IMR-90 (cell line): Measurements from ENCODE around the gene RAPGEF1. TPM values are rescaled to one million over a fixed set of nuclear protein-coding genes. Genes with fewer than 3 reads are reported as not detected.

Experiments used
- ATAC-seq: fragments of 200-7000 bp; cut with Tn5 transposase; 2 replicates; pipeline ENCODE4 v1.9.1; 2020; ENCODE audit warnings: low read depth, mild to moderate bottlenecking, moderate library complexity
- BruUV-seq: library from RNA; stranded (reverse); fragments of 400-500 nt; replicated peaks from 2 replicates; lab custom pipeline; 2021; lab: Mats Ljungman, UMichigan
- CTCF ChIA-PET: fragments of 300-600 bp; formaldehyde crosslinking; extraction: SDS; loops from one replicate; lab custom pipeline; 2021; ENCODE audit warnings: antibody characterized with exemption; lab: Yijun Ruan, JAX
- POLR2A ChIA-PET: fragments of 300-600 bp; sonication (Branson Sonifier 250); formaldehyde crosslinking; loops from one replicate; lab custom pipeline; 2022; ENCODE audit warnings: antibody characterized with exemption; ENCODE audit not compliant: unreplicated experiment; lab: Charles Lee
- DNase-seq: peaks from one replicate; pipeline ENCODE4 v3.0.0; 2013
- H2AFZ ChIP-seq: replicated peaks from 2 replicates; pipeline ENCODE3; 2013; ENCODE audit warnings: low read length, mild to moderate bottlenecking; ENCODE audit not compliant: poor library complexity
- H2AK5ac ChIP-seq: 2 replicates; pipeline ENCODE4 v1.6.1; 2013; ENCODE audit warnings: low read depth, low read length, inconsistent platforms
- H2AK9ac ChIP-seq: replicated peaks from 2 replicates; pipeline ENCODE3; 2013; ENCODE audit warnings: mild to moderate bottlenecking, low read depth, low read length, moderate library complexity; ENCODE audit not compliant: poor library complexity
- H2BK120ac ChIP-seq: 2 replicates; pipeline ENCODE4 v1.6.1; 2013; ENCODE audit warnings: low read depth, low read length, inconsistent platforms
- H2BK15ac ChIP-seq: 3 replicates; pipeline ENCODE4 v1.6.1; 2013; ENCODE audit warnings: low read depth, low read length, inconsistent platforms
- H2BK20ac ChIP-seq: 2 replicates; pipeline ENCODE4 v1.6.1; 2013; ENCODE audit warnings: low read depth, mild to moderate bottlenecking, inconsistent platforms, low read length, moderate library complexity
- H2BK5ac ChIP-seq: 2 replicates; pipeline ENCODE4 v1.6.1; 2013; ENCODE audit warnings: mild to moderate bottlenecking, low read depth, low read length, inconsistent platforms; ENCODE audit not compliant: poor library complexity, severe bottlenecking
- H3K14ac ChIP-seq: replicated peaks from 2 replicates; pipeline ENCODE4 v1.6.1; 2013; ENCODE audit warnings: low read depth, low read length, inconsistent platforms
- H3K18ac ChIP-seq: 2 replicates; pipeline ENCODE4 v1.6.1; 2013; ENCODE audit warnings: low read depth, low read length, control low read depth
- H3K23ac ChIP-seq: 2 replicates; pipeline ENCODE4 v1.6.1; 2013; ENCODE audit warnings: low read depth, low read length, inconsistent platforms
- H3K27ac ChIP-seq: 2 replicates; pipeline ENCODE4 v1.5.1; 2013; ENCODE audit warnings: mild to moderate bottlenecking, control low read depth, low read length; ENCODE audit not compliant: insufficient read depth
- H3K27me3 ChIP-seq: 2 replicates; pipeline ENCODE4 v1.6.1; 2013; ENCODE audit warnings: low read length; ENCODE audit not compliant: control insufficient read depth, insufficient read depth
- H3K36me3 ChIP-seq: 2 replicates; pipeline ENCODE4 v1.6.1; 2013; ENCODE audit warnings: low read length, mixed read lengths; ENCODE audit not compliant: control insufficient read depth, insufficient read depth
- H3K4ac ChIP-seq: 2 replicates; pipeline ENCODE4 v1.6.1; 2013; ENCODE audit warnings: low read depth, low read length, inconsistent platforms
- H3K4me1 ChIP-seq: 2 replicates; pipeline ENCODE4 v1.6.1; 2013; ENCODE audit warnings: low read length, mixed read lengths; ENCODE audit not compliant: control insufficient read depth, insufficient read depth
- H3K4me2 ChIP-seq: 2 replicates; pipeline ENCODE4 v1.6.1; 2013; ENCODE audit warnings: low read depth, mild to moderate bottlenecking, control low read depth, low read length, moderate library complexity
- H3K4me3 ChIP-seq: 2 replicates; pipeline ENCODE4 v1.5.1; 2013; ENCODE audit warnings: low read depth, mild to moderate bottlenecking, control low read depth, low read length, moderate library complexity; ENCODE audit not compliant: insufficient read depth
- H3K56ac ChIP-seq: 2 replicates; pipeline ENCODE4 v1.6.1; 2013; ENCODE audit warnings: low read length, inconsistent platforms; ENCODE audit not compliant: insufficient read depth; ENCODE audit errors: extremely low read depth
- H3K79me1 ChIP-seq, 2 experiments: 2 replicates each; pipeline ENCODE4 v1.6.1; 2013; ENCODE audit warnings: low read length in 2 of 2, inconsistent platforms in 1 of 2, low read depth in 1 of 2
- H3K9ac ChIP-seq: 2 replicates; pipeline ENCODE4 v1.6.1; 2013; ENCODE audit warnings: low read depth, low read length, control low read depth
- H3K9me1 ChIP-seq: 2 replicates; pipeline ENCODE4 v1.6.1; 2013; ENCODE audit warnings: low read length, inconsistent platforms; ENCODE audit not compliant: insufficient read depth
- H3K9me3 ChIP-seq: 2 replicates; pipeline ENCODE4 v1.6.1; 2013; ENCODE audit warnings: low read length; ENCODE audit not compliant: control insufficient read depth, insufficient read depth
- H4K20me1 ChIP-seq: 2 replicates; pipeline ENCODE4 v1.6.1; 2013; ENCODE audit warnings: low read length, inconsistent platforms; ENCODE audit not compliant: insufficient read depth
- H4K5ac ChIP-seq: 2 replicates; pipeline ENCODE4 v1.6.1; 2013; ENCODE audit warnings: mild to moderate bottlenecking, low read depth, low read length, control low read depth
- H4K8ac ChIP-seq, 2 experiments: 2 replicates each; pipeline ENCODE4 v1.6.1; 2013; ENCODE audit warnings: low read depth in 2 of 2, low read length in 2 of 2, control low read depth in 1 of 2, inconsistent platforms in 1 of 2
- H4K91ac ChIP-seq: 2 replicates; pipeline ENCODE4 v1.6.1; 2013; ENCODE audit warnings: low read depth, low read length, inconsistent platforms; ENCODE audit not compliant: insufficient read depth
- BHLHE40 ChIP-seq: fragments of 150-350 bp; IDR thresholded peaks from 2 replicates; pipeline ENCODE4 v1.6.1; 2016; ENCODE audit warnings: mild to moderate bottlenecking, low read depth, low read length
- CHD1 ChIP-seq: IDR thresholded peaks from 2 replicates; pipeline ENCODE4 v1.6.1; 2012; ENCODE audit warnings: low read depth, low read length, improper control_type of control experiment
- MAZ ChIP-seq: IDR thresholded peaks from 2 replicates; pipeline ENCODE4 v1.6.1; 2012; ENCODE audit warnings: low read depth, mild to moderate bottlenecking, low read length, improper control_type of control experiment, moderate library complexity, borderline replicate concordance
- NFE2L2 ChIP-seq: fragments of 150-350 bp; IDR thresholded peaks from 2 replicates; pipeline ENCODE4 v1.6.1; 2016; ENCODE audit warnings: low read depth, mild to moderate bottlenecking, low read length
- POLR2A ChIP-seq: IDR thresholded peaks from 2 replicates; pipeline ENCODE4 v1.6.1; 2012; ENCODE audit warnings: mild to moderate bottlenecking, low read depth, low read length
- RCOR1 ChIP-seq: IDR thresholded peaks from 2 replicates; pipeline ENCODE4 v1.6.1; 2012; ENCODE audit warnings: mild to moderate bottlenecking, low read length, improper control_type of control experiment; ENCODE audit not compliant: insufficient replicate concordance
- WGBS, 2 experiments: methylation state at CpG; one replicate each; pipeline versions ENCODE4 v1.1.5 to v1.1.7; 2013; ENCODE audit warnings: missing lambda C conversion rate in 2 of 2; ENCODE audit not compliant: insufficient read length in 1 of 2; ENCODE audit errors: extremely low coverage in 2 of 2; 5-methylcytosine and 5-hydroxymethylcytosine counted together
- dilution Hi-C: fragments of 300-500 bp; cut with HindIII; formaldehyde crosslinking; loops from one replicate; pipeline ENCODE4 v1.14.3; 2018; ENCODE audit warnings: low sequenced_read_pairs; ENCODE audit not compliant: unreplicated experiment
- in situ Hi-C: fragments of 300-500 bp; cut with MboI; formaldehyde crosslinking; loops from 3 replicates; pipeline ENCODE4 v1.14.3; 2019; ENCODE audit warnings: low sequenced_read_pairs, inconsistent platforms, mixed read lengths
- intact Hi-C: fragments of 100-400 bp; cut with micrococcal nuclease; formaldehyde crosslinking; loops from 2 replicates; pipeline ENCODE4 v1.10.0; 2022
- polyA plus RNA-seq, 3 experiments: library from polyadenylated mRNA; depleted of rRNA; stranded (reverse); fragments of >200 nt; gene quantifications; 2 replicates each; pipeline ENCODE4 v1.2.3, GENCODE V29; 2012; ENCODE audit warnings: low replicate concordance in 1 of 3
- total RNA-seq: library from RNA; depleted of rRNA; stranded (reverse); fragments of >200 nt; gene quantifications from 2 replicates; pipeline ENCODE4 v1.2.3, GENCODE V29; 2012

The RAPGEF1 gene
- total and polyA plus RNA-seq, 2 of the 4 experiments (the other 2 are of a cell fraction): 13.1 to 22.3 TPM

- in situ Hi-C loops (no loop called here), intact Hi-C loops (no loop called here), dilution Hi-C loops (no loop called here)
- Histone ChIP-seq H2BK15ac (no peak overlapping the region), H3K18ac (no peak overlapping the region), H3K27ac (no peak overlapping the region), H3K9ac (no peak overlapping the region), H3K4me3 (no peak overlapping the region), H2BK5ac (no peak overlapping the region), H3K9me1 (0 out of 2 replicates have a peak, but pooled peaks cover 3% of the 10 kb centered on the region), H3K4me2 (no peak overlapping the region), H2AK5ac (no peak overlapping the region), H3K4ac (no peak overlapping the region), H3K14ac (no peak overlapping the region), H3K4me1 (peaks cover 10% of the 10 kb centered on the region), H2BK120ac (no peak overlapping the region), H4K91ac (no peak overlapping the region), H2AK9ac (no peak overlapping the region), H3K36me3 (peaks cover 3% of the 10 kb centered on the region; the same call in 1 of the 2 replicates), H2BK20ac (no peak overlapping the region), H3K9me3 (no peaks in the 10 kb centered on the region), H4K5ac (no peak overlapping the region), H4K8ac (no peak overlapping the region), H2AFZ (no peak overlapping the region), H3K27me3 (no peaks in the 10 kb centered on the region), H3K79me1 (peaks cover 29 to 76% of the 10 kb centered on the region in 2 experiments), H3K56ac (no peak overlapping the region), H3K23ac (no peak overlapping the region), H4K20me1 (peaks cover 62% of the 10 kb centered on the region)
- DNase-seq: no peak
- ChIA-PET POLR2A (no interaction called here), CTCF (interaction anchor here (0.6 kb wide), 1 partner anchor 539 kb away, joined by 4 read pairs; no protein-coding TSS in a partner anchor)
- no TSS peak for BruUV-seq
- TF ChIP-seq CHD1: no peak
- no peak for TF ChIP-seq NFE2L2
- no peak for TF ChIP-seq BHLHE40
- no peak for TF ChIP-seq RCOR1
- no peak for TF ChIP-seq MAZ
- no peak for TF ChIP-seq POLR2A
- no CpG with 5 or more reads among the region's 5 CpGs for WGBS, 2 experiments
- no peak for ATAC-seq
Measured at GRCh38 chr9:131723632-131724031, 16.2 kb downstream of the RAPGEF1 start.
